GM12878 (cell line): Measurements from ENCODE around the gene NLRC3.

Experiments
- ATF3 ChIP-seq: IDR thresholded peaks from 2 replicates; pipeline ENCODE4 v1.6.1; 2011; ENCODE audit warnings: low read depth, mild to moderate bottlenecking, low read length, moderate library complexity, borderline replicate concordance; ENCODE audit errors: extremely low read depth
- BCL11A ChIP-seq: IDR thresholded peaks from 2 replicates; pipeline ENCODE4 v1.6.1; 2011; ENCODE audit warnings: low read depth, low read length
- CHD2 ChIP-seq: IDR thresholded peaks from 2 replicates; pipeline ENCODE4 v1.6.1; 2011; ENCODE audit warnings: low read depth, low read length, improper control_type of control experiment, borderline replicate concordance
- CTCF ChIP-seq, 3 experiments: IDR thresholded peaks in 2 of 3; conservative IDR thresholded peaks in 1 of 3; 2 replicates each; pipeline ENCODE4 v1.5.1; 2011; ENCODE audit warnings: low read depth in 3 of 3, low read length in 3 of 3, mild to moderate bottlenecking in 3 of 3, control low read depth in 2 of 3, moderate library complexity in 2 of 3, inconsistent platforms in 1 of 3, mixed read lengths in 1 of 3; ENCODE audit not compliant: control insufficient read depth in 2 of 3, insufficient read depth in 1 of 3; ENCODE audit errors: extremely low read depth in 1 of 3
- ELK1 ChIP-seq: IDR thresholded peaks from 2 replicates; pipeline ENCODE4 v1.6.1; 2012; ENCODE audit warnings: low read depth, low read length, improper control_type of control experiment
- IRF3 ChIP-seq: fragments of 450-650 bp; IDR thresholded peaks from 2 replicates; pipeline ENCODE4 v1.6.1; 2014; ENCODE audit warnings: mild to moderate bottlenecking
- MEF2A ChIP-seq: IDR thresholded peaks from 2 replicates; pipeline ENCODE4 v1.6.1; 2011; ENCODE audit warnings: low read depth, mild to moderate bottlenecking, low read length, moderate library complexity; ENCODE audit not compliant: insufficient read depth
- MXI1 ChIP-seq: fragments of 150-350 bp; IDR thresholded peaks from 2 replicates; pipeline ENCODE4 v1.6.1; 2011; ENCODE audit warnings: low read depth, mild to moderate bottlenecking, inconsistent platforms, low read length, improper control_type of control experiment
- NFXL1 ChIP-seq: fragments of 450-650 bp; IDR thresholded peaks from 2 replicates; pipeline ENCODE4 v1.6.1; 2017; ENCODE audit warnings: antibody characterized with exemption, mild to moderate bottlenecking, borderline replicate concordance
- POLR2A ChIP-seq: IDR thresholded peaks from 2 replicates; pipeline ENCODE4 v1.6.1; 2011; ENCODE audit warnings: low read depth, mild to moderate bottlenecking, low read length
- POLR2AphosphoS5 ChIP-seq: IDR thresholded peaks from 2 replicates; pipeline ENCODE4 v1.6.1; 2011; ENCODE audit warnings: mild to moderate bottlenecking, low read length, inconsistent platforms
- RFX5 ChIP-seq: IDR thresholded peaks from 2 replicates; pipeline ENCODE4 v1.6.1; 2011; ENCODE audit warnings: low read depth, low read length, improper control_type of control experiment
- SMC3 ChIP-seq: IDR thresholded peaks from 2 replicates; pipeline ENCODE4 v1.6.1; 2011; ENCODE audit warnings: low read length, improper control_type of control experiment, borderline replicate concordance

GRCh38 chr16:3536271-3536731 lies 40.9 kb downstream of the NLRC3 start:
- TF ChIP-seq CTCF (IDR thresholded peaks at IDR 0.05 in 2 of 3, conservative IDR thresholded peaks at IDR 0.05 in 1 of 3; ENCODE audit: control insufficient read depth in 2 of 3, extremely low read depth in 1 of 3, insufficient read depth in 1 of 3, low read depth in 3 of 3, low read length in 3 of 3) (no peak), CHD2 (no peak), IRF3 (no peak), ATF3 (no peak), BCL11A (no peak), POLR2A (no peak), MEF2A (no peak), POLR2AphosphoS5 (no peak), ELK1 (no peak), SMC3 (no peak), NFXL1 (no peak), RFX5 (no peak), MXI1 (no peak)
